NCI-H82 treated with DMSO at 0.1 percent for 48 hours (cell line): ENCODE measurements around the gene IER5.

Source experiments
- DNase-seq: peaks from one replicate; lab custom pipeline; 2025; ENCODE audit not compliant: unreplicated experiment; lab: John Stamatoyannopoulos, UW

The IER5 gene

GRCh38 chr1:181095763-181096184, 7.3 kb downstream of the IER5 start:
- DNase-seq: no peak

DNA sequence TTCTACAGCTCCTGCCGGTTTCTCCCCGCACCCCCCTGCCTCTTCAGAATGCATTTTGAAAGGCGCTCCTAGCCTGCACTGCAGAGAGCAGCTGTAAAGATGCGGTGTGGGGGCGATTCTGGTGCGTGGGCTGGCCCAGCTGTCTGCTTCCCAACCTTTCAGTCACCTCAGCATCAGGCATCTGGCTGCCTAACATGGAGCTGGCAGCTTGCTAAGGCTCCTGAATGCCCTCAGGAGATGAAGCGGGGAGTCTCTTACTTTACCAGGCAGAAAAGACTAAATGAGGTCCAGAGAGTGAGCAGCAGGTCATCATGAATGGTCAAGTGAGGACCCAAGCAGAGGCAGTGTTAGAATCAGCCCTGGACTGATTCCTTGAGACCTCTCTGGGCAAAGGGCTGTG, 8.7 kb downstream of the IER5 start:
- DNase-seq: no peak

DNA sequence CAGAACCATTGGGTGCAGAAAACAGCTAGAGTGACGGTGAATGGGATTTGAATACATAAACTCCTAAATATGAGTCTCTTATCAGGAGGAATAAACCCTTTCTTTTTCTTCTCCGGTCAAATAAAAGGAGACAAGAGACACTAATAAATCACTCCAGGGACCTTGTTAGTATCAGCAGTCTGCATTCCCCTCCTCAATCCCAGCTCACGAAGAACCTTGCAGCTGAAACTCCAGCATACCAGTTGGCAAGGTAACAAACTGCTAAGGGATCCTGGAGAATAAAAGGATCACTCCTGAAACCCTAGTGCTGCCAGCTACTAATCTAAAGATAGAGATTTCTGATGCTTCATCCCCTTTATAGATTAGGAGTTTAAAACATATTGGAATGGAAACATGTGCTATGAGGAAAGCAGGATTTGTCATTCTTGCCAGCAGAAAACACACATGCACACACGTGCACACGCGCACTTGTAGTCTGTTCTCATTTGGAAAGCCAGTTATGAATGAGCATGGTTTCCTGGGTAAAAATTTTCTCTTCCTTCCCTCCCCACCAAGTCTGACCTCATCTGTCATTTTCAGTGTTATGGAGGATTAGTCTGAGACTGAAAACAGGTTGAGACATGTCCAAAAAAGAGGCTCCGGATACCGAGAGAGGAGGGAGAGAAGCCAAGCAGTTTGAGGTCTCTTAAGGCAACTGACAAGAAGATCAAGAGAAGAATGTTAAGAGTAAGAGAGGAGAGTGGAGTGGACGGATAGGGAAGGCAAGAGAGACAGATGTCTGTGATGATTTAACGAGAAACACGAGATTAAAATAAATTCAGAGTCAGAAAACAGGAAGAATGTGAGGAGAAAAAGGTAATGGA, 10.9 kb downstream of the IER5 start:
- peak; percentile 79 for DNase-seq

DNA sequence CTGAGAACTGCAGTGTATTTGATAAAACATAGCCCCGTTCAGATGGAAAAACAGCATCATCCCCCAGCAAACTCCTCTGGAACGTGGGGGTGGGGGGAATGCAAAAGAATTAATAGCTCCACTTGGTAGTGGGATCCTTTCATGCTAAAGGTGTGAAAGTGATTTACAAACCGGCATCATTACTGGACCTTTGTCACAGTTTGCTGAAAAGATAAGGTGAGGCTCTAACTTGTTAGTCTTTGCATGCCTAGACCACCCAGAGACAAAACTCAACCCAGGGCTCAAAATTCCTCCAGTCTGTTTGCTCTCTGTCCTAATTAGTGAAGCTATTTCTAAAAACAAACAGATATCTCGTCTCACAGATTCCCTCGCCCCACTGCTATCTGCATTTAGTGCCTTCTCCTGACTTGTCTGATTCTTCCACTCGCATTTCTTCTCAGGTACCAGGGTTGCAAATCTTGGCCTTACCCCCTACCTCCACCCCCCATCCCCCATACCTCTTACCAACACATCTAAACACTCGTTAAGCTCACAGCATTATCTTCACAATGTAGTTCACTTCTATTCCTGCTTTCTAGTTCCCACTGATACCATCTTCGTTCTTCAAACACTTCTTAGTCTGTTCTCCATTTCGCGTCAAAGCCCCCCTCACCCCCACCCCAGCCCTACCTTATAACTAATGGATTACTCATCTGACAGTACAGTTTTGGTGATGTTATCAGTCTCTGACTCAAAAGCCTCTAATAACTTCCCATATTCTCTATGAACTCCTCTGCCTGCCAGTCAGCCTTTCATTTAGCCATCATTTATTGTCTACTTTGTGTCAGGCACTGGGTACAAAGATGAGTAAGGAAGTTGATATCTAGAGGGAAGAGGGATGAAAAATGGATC, 11.8 kb downstream of the IER5 start:
- no peak for DNase-seq

- DNase-seq: no peak
Measured at GRCh38 chr1:181100934-181101333, 12.4 kb downstream of the IER5 start.

DNA sequence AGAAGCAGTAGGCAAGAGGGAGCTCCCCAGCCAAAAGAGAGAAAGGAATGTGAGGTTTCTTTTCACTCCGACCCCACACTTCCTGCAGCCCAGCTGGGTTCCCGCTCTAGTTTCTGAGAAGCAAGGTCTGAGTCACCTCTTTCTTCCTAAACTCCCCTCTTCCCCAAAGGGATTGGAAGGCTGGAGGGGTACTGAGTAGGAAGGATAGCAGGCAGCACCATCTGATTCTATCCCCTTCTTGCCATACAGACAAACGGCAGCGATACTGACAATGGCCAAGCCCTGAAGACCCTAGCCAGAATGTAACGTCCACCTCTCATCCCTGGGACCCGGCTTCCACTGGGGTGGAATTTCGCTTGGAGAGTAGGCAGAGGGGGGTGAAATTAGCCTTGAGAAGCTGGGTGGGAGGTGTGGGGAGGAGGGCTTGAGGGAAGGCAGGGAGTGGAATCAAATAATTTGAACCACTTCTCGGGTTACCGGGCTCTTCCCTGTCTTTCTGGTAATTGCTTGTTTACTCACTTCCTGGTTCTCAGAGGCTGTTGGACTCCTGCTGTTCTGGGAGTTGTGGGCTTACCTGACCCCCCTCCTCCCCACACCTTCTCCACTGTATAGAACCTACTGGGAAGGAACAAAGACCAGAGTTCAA, 13.2 kb downstream of the IER5 start:
- no peak for DNase-seq

DNA sequence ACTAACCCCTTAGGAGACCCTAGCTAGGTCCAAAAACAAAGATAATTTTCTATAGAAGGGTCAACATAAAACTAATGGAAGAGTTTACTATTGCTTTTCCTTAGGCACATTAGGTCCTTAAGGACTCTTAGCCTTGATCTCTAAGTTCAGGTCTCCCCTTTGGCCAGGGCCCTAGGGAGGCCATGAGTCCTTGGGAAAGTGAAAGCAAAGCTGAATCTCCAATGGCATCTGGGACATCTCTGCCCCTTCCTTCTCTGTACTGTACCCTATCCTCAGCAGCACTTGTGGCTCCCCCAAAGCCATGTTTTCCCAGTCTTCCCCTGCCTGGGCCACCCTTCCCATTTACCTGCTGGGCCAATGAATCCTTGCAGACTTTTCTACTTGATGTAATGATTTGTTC, 14.3 kb downstream of the IER5 start:
- DNase-seq: no peak

GRCh38 chr1:181103399-181103798, 14.9 kb downstream of the IER5 start:
- no peak for DNase-seq

DNA sequence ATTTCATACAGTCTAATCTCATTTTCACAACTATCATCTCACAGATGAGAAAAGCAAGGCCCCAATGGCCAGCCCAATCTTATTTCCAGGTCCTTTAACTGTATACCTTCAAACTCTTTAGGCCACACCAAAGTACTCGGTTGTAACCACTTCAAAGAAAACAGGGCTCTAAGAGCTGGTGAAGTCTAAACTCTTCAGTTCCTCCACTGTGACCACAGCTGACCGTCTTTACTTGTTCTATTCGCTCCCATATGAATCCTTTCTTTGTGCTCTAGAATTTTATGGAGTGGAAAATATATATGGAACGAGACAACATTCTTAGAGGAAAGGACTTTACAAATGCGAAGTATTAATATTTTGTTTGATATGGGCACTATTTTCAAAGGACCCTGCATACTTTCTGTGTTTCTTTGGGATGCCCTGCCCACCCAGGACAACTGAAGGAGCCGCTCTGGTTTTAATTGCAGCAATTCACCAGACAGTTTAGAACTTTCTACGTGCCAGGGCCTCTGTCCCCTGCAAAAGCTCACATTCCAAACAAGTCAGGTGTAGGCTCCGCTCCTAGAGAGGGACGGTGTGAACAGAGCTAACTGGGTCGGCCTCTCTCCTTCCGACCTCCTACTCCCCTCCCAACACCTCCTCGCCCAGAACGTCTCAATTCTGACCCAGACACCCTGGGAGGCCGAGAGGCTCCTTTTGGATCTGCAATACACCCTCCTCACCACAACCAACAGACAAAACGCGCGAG, 15.7 kb downstream of the IER5 start:
- no peak for DNase-seq

GRCh38 chr1:181104790-181105133, 16.3 kb downstream of the IER5 start:
- no peak for DNase-seq

- peak; percentile 74 for DNase-seq
Measured at GRCh38 chr1:181105134-181106021, 16.9 kb downstream of the IER5 start.

GRCh38 chr1:181106022-181106312, 17.5 kb downstream of the IER5 start:
- no peak for DNase-seq

DNA sequence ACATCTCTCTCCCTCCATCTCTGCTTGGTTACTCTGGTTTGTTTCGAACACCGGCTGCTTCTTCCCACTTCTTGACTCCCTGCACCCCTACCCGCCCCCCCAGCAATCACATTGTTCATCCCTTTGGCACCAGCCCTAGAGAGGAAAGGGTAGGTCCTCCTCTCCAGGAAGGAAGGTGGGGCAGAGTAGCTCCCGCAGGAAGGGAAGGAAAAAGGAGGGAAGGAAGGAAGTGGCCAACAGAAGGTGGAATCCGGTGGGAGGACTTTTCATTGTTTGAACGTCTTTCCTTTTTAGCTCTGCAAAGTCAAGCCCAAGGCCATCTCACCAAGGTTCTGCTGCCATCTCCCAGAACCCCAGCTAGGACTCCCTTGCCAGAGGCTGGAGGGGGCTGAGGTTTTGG, 18.0 kb downstream of the IER5 start:
- no peak for DNase-seq

DNA sequence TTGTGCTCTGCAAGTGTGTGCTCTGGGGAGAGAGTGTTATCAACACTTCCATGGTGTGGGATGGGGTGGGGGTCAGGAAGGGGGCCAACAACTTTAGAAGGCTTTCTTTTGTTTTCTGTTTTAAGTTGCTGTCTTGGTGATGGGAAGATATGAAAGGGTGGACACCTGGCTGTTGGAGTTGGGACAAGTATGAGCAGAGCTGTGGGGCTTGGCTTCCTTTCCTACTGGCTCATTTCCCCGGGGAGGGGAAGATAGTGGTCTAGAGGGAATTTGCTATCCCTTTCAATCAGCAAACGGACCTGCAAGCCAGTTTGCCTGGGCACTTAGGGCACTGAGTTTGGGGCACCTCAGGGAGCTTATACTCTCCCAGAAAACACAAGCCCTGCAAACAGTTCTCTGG, 19.2 kb downstream of the IER5 start:
- no peak for DNase-seq

DNA sequence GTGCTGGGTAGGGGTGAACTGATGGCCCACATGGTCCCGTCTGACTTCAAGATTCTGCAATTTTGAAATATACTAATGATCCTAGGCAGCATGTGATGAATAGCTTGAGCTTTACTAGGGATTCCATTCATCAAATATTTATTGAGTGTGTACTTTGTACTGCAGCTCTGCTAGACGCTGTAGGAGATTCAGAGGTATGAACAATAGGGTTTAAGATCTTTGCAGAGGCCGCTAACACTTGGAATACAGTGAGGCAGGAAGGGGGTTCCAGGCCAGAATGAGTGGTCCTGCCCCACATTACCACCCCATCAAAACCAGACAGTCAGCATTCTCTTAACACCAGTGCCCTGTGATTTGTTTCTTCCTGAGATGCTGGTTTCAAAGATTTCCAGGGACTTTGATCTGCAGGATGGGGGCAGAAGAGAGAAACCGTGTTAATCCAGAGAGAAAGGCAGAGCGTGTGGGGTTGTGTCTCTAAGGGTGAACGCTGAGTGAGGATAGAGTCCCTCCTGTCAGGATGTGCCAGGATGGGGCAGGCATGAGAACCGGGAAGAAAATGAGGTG, 19.9 kb downstream of the IER5 start:
- DNase-seq: no peak

- no peak for DNase-seq
Measured at GRCh38 chr1:181110013-181110412, 21.5 kb downstream of the IER5 start.

DNA sequence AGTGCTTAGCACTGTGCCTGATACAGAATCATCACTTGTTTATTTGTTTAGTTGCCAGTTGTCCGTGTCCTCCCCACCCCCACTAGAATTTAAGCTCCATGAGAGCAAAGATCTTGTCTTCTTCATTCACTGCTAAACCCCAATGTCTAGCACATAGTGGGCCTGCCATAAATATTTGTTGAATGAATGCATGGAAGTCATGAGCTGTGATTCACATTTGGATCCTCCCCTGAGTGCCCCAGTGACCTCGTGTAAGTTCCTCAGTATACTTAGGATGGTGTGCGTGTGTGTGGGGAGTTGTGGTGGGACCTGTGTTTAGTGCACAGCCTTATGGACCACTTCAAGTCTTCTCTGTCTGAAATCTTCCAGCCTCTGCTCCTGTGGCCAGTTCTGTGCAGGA, 23.1 kb downstream of the IER5 start:
- DNase-seq: no peak

- no peak for DNase-seq
Measured at GRCh38 chr1:181112071-181112929, 23.8 kb downstream of the IER5 start.

DNA sequence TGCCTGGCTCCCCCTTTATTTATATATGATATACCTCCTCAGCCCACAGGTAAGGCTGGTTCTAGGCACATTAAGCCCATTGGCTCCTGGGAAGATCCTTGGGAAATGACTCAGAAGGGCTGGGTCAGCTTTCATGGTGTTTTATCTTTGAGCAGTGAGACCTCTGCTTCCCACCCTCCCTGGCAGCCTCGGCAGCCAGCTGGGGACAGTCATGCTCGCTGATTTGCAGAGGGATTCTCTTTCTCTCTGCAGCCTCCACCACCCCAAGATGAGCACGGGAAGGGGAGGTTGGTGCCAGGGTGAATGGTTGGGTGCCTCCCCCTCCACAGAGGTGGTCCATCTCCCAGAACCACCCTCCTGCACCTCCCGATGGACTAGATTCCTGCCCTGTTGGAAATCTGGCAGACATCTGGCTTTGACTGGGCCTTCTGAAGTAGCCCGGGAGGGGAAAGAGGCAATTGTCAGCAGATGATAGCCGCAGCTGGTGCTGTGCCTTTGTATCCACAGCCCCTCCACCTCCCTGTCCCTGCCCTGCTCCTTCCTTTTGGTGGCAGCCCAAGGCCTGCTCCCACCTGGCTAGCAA, 24.6 kb downstream of the IER5 start:
- DNase-seq: no peak
